Suprapubic skin (tissue), 4 donors: ENCODE results near the gene PRSS57. TPM values are rescaled to one million over a fixed set of nuclear protein-coding genes. Genes with fewer than 3 reads are reported as not detected.
"Not testable (repeated sequence)": the region's sequence is repeated elsewhere in the genome, so short reads cannot be mapped to it uniquely, and the experiment has no call there.

Experiments used
- DNase-seq, 2 donors: peaks; one replicate each; pipeline ENCODE4 v3.0.0-alpha.2; 2019; ENCODE audit warnings: low spot score in 2 of 2
- H3K27ac ChIP-seq: fragments of 200-600 bp; sonication (generic); one replicate; pipeline ENCODE4 v1.5.1; 2019
- H3K27me3 ChIP-seq: fragments of 200-600 bp; sonication (generic); one replicate; pipeline ENCODE4 v1.5.1; 2019
- H3K36me3 ChIP-seq: fragments of 200-600 bp; sonication (generic); one replicate; pipeline ENCODE4 v1.5.1; 2019
- H3K4me1 ChIP-seq: fragments of 200-600 bp; sonication (generic); one replicate; pipeline ENCODE4 v1.5.1; 2019
- H3K4me3 ChIP-seq: fragments of 200-600 bp; sonication (generic); one replicate; pipeline ENCODE4 v1.5.1; 2019; ENCODE audit warnings: mild to moderate bottlenecking
- H3K9me3 ChIP-seq: fragments of 200-600 bp; sonication (generic); one replicate; pipeline ENCODE4 v1.5.1; 2019
- EP300 ChIP-seq: sonication (generic); formaldehyde crosslinking; IDR thresholded peaks from one replicate; pipeline ENCODE4 v1.6.1; 2017; ENCODE audit warnings: antibody characterized with exemption
- POLR2A ChIP-seq, 2 donors: fragments of 450-650 bp; IDR thresholded peaks; one replicate each; pipeline ENCODE4 v1.6.1; 2017; ENCODE audit warnings: antibody characterized with exemption in 2 of 2, mild to moderate bottlenecking in 2 of 2, moderate library complexity in 2 of 2
- POLR2AphosphoS5 ChIP-seq, 3 donors: sonication (generic); formaldehyde crosslinking; IDR thresholded peaks; one replicate each; pipeline ENCODE4 v1.6.1; 2017; ENCODE audit warnings: antibody characterized with exemption in 3 of 3
- whole genome bisulfite sequencing: methylation state at CpG from one replicate; pipeline ENCODE4 v1.1.5; 2018; 5-methylcytosine and 5-hydroxymethylcytosine counted together
- total RNA-seq, 4 donors: library from RNA; depleted of rRNA; stranded (reverse); fragments of >200 nt; gene quantifications; one replicate each; pipeline ENCODE4 v1.1.0, GENCODE V29; 2016
- TF ChIP-seq, protein P1 (sequence below), 2 donors: fragments of 200-600 bp in 1 of 2; fragments of 450-650 bp in 1 of 2; sonication (generic) in 1 of 2; IDR thresholded peaks; one replicate each; pipeline ENCODE4 v1.5.1; 2016 to 2019; ENCODE audit warnings: antibody characterized with exemption in 2 of 2, mild to moderate bottlenecking in 1 of 2, moderate library complexity in 1 of 2

PRSS57 gene
- not detected for total RNA-seq

GRCh38 chr19:695352-695949, at the start of gene PRSS57:
TSS of gene PRSS57 (minus strand) at chr19:695452. CDS start at chr19:695430, 22 bp downstream.
- Histone ChIP-seq H3K36me3 (no peaks in the 10 kb centered on the region), H3K4me3 (no peak within 1 kb of the TSS), H3K9me3 (no peaks in the 10 kb centered on the region), H3K4me1 (no peaks in the 10 kb centered on the region), H3K27ac (no peak within 1 kb of the TSS), H3K27me3 (peaks cover 13% of the 10 kb centered on the region)
- TF ChIP-seq POLR2AphosphoS5 (IDR thresholded peaks at IDR 0.05), result no peak
- TF ChIP-seq EP300, result no peak
- TF ChIP-seq POLR2A (IDR thresholded peaks at IDR 0.05), result no peak
- TF ChIP-seq, protein P1, sequence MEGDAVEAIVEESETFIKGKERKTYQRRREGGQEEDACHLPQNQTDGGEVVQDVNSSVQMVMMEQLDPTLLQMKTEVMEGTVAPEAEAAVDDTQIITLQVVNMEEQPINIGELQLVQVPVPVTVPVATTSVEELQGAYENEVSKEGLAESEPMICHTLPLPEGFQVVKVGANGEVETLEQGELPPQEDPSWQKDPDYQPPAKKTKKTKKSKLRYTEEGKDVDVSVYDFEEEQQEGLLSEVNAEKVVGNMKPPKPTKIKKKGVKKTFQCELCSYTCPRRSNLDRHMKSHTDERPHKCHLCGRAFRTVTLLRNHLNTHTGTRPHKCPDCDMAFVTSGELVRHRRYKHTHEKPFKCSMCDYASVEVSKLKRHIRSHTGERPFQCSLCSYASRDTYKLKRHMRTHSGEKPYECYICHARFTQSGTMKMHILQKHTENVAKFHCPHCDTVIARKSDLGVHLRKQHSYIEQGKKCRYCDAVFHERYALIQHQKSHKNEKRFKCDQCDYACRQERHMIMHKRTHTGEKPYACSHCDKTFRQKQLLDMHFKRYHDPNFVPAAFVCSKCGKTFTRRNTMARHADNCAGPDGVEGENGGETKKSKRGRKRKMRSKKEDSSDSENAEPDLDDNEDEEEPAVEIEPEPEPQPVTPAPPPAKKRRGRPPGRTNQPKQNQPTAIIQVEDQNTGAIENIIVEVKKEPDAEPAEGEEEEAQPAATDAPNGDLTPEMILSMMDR (IDR thresholded peaks at IDR 0.05), result no peak
- 74% methylated on average over 13 of the region's 31 CpGs for WGBS
- no peak for DNase-seq

DNA sequence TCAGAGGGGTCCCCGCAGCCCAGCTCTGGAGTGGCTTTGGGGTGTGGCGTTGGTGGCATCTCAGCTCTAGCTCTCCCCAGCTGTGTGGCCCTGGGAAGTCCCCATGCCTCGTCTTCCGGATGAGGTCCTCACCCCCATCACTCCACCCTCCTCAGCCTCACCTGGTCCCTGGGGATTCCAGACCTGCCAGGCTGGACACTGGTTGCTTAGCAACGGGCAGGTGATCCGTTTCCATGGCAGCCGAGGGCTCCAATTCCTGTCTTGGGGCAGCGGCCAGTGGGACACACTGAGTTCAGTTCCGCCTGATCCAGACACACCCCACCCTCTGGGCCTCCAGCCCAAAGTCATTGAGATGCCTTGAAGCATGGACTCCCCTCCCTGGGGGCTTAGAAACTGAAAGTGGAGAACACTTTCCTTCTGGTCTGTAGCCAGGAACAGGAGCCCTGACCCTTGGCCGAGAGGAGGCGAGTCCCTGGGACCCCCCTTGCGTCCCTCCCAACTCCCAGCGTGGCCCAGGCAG, 48.0 kb upstream of the PRSS57 start:
- no peak for DNase-seq
- Histone ChIP-seq H3K4me3 (no peak overlapping the region), H3K27me3 (no peaks in the 10 kb centered on the region), H3K36me3 (peaks cover 28% of the 10 kb centered on the region), H3K9me3 (no peaks in the 10 kb centered on the region), H3K4me1 (no peaks in the 10 kb centered on the region), H3K27ac (no peak overlapping the region)
- TF ChIP-seq POLR2AphosphoS5 (IDR thresholded peaks at IDR 0.05) (no peak), EP300 (no peak), POLR2A (IDR thresholded peaks at IDR 0.05) (no peak)
- TF ChIP-seq, protein P1 (IDR thresholded peaks at IDR 0.05), result no peak
- WGBS, result 84% methylated on average over 8 of the region's 13 CpGs

- H3K4me3 ChIP-seq, result no peak overlapping the region
- no peaks in the 10 kb centered on the region for H3K27me3 ChIP-seq
- no peak overlapping the region for H3K27ac ChIP-seq
- WGBS, result 92% methylated on average over 21 of the region's 24 CpGs
- H3K36me3 ChIP-seq, result peaks cover 26% of the 10 kb centered on the region
- H3K4me1 ChIP-seq, result no peaks in the 10 kb centered on the region
- DNase-seq, result no peak
- no peaks in the 10 kb centered on the region for H3K9me3 ChIP-seq
- TF ChIP-seq, protein P1 (IDR thresholded peaks at IDR 0.05), result no peak
- TF ChIP-seq EP300, result no peak
- no peak for TF ChIP-seq POLR2A (IDR thresholded peaks at IDR 0.05)
- TF ChIP-seq POLR2AphosphoS5 (IDR thresholded peaks at IDR 0.05), result no peak
These were observed 47.4 kb upstream of the PRSS57 start for GRCh38 chr19:742540-743075.

DNA sequence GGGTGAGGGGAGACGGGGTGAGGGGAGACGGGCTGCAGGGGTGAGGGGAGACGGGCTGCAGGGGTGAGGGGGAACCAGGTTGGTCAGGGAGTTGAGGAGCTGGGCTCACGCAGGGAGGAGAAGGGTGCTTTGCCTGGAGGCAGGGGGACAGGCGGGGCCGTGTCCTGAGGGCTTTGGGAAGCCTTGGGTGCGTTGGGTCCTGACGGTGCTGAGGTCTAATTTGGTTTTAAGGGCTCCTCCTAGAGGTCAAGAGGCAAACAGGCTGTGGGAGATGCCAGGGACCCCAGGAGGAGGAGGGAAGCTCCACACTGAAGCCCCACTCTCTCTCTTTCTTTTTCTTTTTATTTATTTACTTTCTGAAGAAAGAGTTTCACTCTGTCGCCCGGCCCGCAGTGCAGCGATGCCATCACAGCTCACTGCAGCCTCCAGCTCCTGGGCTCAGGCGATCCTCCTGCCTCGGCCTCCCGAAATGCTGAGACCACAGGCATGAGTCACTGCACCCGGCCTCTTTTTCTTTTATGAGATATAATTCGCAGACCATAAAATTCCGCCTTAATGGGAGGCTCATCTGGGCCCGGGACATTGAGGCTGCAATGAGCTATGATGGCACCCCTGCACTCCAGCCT, 46.4 kb upstream of the PRSS57 start:
- 83% methylated on average over 17 of the region's 19 CpGs for WGBS
- H3K9me3 ChIP-seq, result no peaks in the 10 kb centered on the region
- no peaks in the 10 kb centered on the region for H3K4me1 ChIP-seq
- H3K36me3 ChIP-seq, result peaks cover 22% of the 10 kb centered on the region
- H3K27ac ChIP-seq, result no peak overlapping the region
- TF ChIP-seq, protein P1 (IDR thresholded peaks at IDR 0.05), result no peak
- no peak for TF ChIP-seq EP300
- no peak for TF ChIP-seq POLR2AphosphoS5 (IDR thresholded peaks at IDR 0.05)
- no peak for TF ChIP-seq POLR2A (IDR thresholded peaks at IDR 0.05)
- H3K4me3 ChIP-seq, result no peak overlapping the region
- DNase-seq, result no peak
- H3K27me3 ChIP-seq, result no peaks in the 10 kb centered on the region

- WGBS, result 82% methylated on average over 16 of the region's 16 CpGs
- not testable (repeated sequence) for H3K27me3 ChIP-seq, H3K9me3 ChIP-seq, H3K27ac ChIP-seq, H3K4me3 ChIP-seq, H3K4me1 ChIP-seq, DNase-seq
- peaks cover 22% of the 10 kb centered on the region for H3K36me3 ChIP-seq
These were observed 45.7 kb upstream of the PRSS57 start for GRCh38 chr19:740816-741505.
